Type B pancreatic cell (in vitro differentiated cells): Measurements from ENCODE around the gene FGA. TPM values are rescaled to one million over a fixed set of nuclear protein-coding genes. Genes with fewer than 3 reads are reported as not detected.

Experiments
- DNase-seq: peaks from one replicate; pipeline ENCODE4 v3.0.0; 2021; ENCODE audit warnings: mixed read lengths; ENCODE audit not compliant: unreplicated experiment; ENCODE audit errors: extremely low spot score
- H3K27ac Mint-ChIP-seq: 2 replicates; pipeline ENCODE4 v1.8.0; 2021; ENCODE audit warnings: mild to moderate bottlenecking, mixed read lengths
- H3K27me3 Mint-ChIP-seq: 2 replicates; pipeline ENCODE4 v1.8.0; 2021; ENCODE audit warnings: mixed read lengths
- H3K36me3 Mint-ChIP-seq: 2 replicates; pipeline ENCODE4 v1.8.0; 2021; ENCODE audit warnings: mixed read lengths
- H3K4me1 Mint-ChIP-seq: one replicate; pipeline ENCODE4 v1.8.0; 2021; ENCODE audit warnings: mixed read lengths; ENCODE audit not compliant: unreplicated experiment
- H3K4me3 Mint-ChIP-seq: 2 replicates; pipeline ENCODE4 v1.8.0; 2021; ENCODE audit warnings: mild to moderate bottlenecking, mixed read lengths
- H3K9me3 Mint-ChIP-seq: 2 replicates; pipeline ENCODE4 v1.8.0; 2021; ENCODE audit warnings: mixed read lengths
- total RNA-seq: library from RNA; stranded (reverse); gene quantifications from 2 replicates; pipeline ENCODE4 v1.2.1, GENCODE V29; 2021; ENCODE audit warnings: low replicate concordance
- TF ChIP-seq, protein P1 (sequence below): fragments of 200-600 bp; sonication (generic); conservative IDR thresholded peaks from 2 replicates; pipeline ENCODE4 v1.5.0; 2021; ENCODE audit warnings: antibody characterized with exemption, mild to moderate bottlenecking

Gene FGA
- total RNA-seq, 1 donor from 2014 or later = 13.4 TPM

DNA sequence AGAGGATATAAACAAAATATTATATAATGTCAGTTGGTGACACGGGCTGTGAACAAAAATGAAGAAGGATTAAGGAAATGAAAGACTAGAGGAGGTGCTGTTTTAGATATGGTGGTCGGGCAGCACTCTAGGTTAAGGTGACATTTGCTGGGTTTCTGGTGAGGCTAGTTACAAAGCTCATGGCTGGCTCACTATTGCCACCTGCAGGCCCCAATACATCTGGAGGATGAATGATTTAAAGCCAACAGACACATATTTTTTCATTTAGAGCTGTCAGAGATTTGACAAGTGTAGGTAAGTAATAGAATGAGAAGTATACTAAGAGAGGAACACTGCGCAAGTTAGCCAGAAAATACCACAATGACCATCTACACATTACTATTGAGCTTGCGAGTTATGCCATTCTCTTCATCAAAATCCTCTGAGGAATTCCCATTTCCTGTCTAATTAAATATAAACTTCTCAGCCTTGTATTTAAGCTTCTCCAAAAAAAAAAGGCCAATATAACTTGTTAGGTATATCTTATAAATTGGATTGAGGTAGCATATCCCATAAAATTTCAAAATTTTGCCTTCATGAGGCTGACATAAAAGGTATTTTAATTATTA, 28.3 kb upstream of the FGA start:
- no peak for DNase-seq
- H3K36me3 Mint-ChIP-seq = no peaks in the 10 kb centered on the region

DNA sequence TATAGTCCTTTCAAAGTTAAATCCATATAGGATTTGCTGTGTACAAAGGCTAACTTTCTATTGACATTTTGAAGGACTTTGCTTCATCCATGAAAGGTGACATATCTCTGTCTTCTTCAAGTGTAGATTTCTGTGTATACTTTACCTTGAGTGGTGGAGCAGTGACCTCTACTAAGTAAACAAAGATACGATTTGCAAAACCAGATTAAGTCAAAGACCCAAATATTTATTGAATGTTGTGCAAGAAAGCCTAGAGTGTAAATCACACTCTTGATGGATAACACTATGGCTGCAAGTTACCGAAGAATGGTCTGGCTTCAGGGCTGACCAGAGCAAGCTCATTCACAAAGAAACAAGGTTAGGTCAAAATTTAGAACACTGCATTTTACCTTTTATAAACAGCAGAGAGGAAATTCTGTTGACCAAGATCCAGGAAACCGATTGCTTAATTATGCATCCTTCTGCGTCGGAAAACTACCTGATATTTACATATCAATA, 27.3 kb upstream of the FGA start:
- H3K4me3 Mint-ChIP-seq = no peak overlapping the region
- H3K27me3 Mint-ChIP-seq = peaks cover 5% of the 10 kb centered on the region
- no peak overlapping the region for H3K27ac Mint-ChIP-seq
- TF ChIP-seq, protein P1, sequence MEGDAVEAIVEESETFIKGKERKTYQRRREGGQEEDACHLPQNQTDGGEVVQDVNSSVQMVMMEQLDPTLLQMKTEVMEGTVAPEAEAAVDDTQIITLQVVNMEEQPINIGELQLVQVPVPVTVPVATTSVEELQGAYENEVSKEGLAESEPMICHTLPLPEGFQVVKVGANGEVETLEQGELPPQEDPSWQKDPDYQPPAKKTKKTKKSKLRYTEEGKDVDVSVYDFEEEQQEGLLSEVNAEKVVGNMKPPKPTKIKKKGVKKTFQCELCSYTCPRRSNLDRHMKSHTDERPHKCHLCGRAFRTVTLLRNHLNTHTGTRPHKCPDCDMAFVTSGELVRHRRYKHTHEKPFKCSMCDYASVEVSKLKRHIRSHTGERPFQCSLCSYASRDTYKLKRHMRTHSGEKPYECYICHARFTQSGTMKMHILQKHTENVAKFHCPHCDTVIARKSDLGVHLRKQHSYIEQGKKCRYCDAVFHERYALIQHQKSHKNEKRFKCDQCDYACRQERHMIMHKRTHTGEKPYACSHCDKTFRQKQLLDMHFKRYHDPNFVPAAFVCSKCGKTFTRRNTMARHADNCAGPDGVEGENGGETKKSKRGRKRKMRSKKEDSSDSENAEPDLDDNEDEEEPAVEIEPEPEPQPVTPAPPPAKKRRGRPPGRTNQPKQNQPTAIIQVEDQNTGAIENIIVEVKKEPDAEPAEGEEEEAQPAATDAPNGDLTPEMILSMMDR = no peak
- no peaks in the 10 kb centered on the region for H3K9me3 Mint-ChIP-seq
- H3K36me3 Mint-ChIP-seq = no peaks in the 10 kb centered on the region
- no peak for DNase-seq
- peaks cover 6% of the 10 kb centered on the region for H3K4me1 Mint-ChIP-seq

More for the DNA sequence above, 28.3 kb upstream of the FGA start:
- H3K4me3 Mint-ChIP-seq = no peak overlapping the region
- H3K4me1 Mint-ChIP-seq = peaks cover 6% of the 10 kb centered on the region
- H3K9me3 Mint-ChIP-seq = no peaks in the 10 kb centered on the region
- TF ChIP-seq, protein P1 = peak; percentile 82
- no peak overlapping the region for H3K27ac Mint-ChIP-seq
- peaks cover 7% of the 10 kb centered on the region for H3K27me3 Mint-ChIP-seq

DNA sequence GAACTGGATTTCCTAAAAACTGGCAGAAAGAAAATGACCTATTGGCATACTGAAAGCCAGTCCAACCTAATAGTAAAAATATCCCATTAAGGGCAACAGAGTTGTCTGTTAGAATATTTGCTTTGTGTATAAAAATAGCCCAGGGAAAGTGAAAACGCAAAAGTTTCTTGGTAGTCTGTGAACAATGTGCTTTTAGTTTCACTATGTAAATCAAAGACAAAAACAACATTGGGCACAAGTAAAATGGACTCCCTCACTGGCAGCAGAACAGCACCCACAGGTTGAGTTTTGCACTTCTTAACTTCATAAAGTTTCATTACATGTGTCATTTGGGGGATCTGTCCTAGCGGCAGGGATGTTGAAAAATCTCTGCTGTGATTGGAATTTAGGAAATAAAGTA, 26.2 kb upstream of the FGA start:
- TF ChIP-seq, protein P1 = no peak
- H3K36me3 Mint-ChIP-seq = no peaks in the 10 kb centered on the region
- H3K9me3 Mint-ChIP-seq = no peaks in the 10 kb centered on the region
- peaks cover 6% of the 10 kb centered on the region for H3K4me1 Mint-ChIP-seq
- no peak for DNase-seq
- no peak overlapping the region for H3K4me3 Mint-ChIP-seq
- H3K27me3 Mint-ChIP-seq = peaks cover 2% of the 10 kb centered on the region
- H3K27ac Mint-ChIP-seq = no peak overlapping the region

DNA sequence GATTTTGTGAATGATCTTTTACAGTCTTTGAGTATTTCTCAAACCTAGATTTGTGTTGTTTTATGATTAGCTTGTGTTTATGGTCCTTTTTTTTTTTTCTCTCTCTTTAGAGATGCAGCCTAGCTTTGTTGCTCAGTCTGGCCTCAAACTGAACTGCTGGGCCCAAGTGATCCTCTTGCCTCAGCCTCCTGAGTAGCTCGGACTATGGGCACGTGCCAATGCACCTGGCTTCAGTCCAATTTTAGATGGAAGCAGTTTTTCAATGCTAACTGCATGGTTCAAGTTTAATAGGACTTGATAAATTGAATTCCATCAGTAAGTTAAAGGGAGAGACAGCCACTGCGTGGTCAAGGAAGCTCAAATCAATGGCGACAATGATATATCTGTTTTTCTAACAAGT, 25.7 kb upstream of the FGA start:
- Mint-ChIP-seq H3K27ac (no peak overlapping the region), H3K36me3 (no peaks in the 10 kb centered on the region), H3K4me3 (no peak overlapping the region), H3K27me3 (peaks cover 2% of the 10 kb centered on the region), H3K4me1 (peaks cover 6% of the 10 kb centered on the region), H3K9me3 (no peaks in the 10 kb centered on the region)
- TF ChIP-seq, protein P1 = no peak
- DNase-seq = no peak

DNA sequence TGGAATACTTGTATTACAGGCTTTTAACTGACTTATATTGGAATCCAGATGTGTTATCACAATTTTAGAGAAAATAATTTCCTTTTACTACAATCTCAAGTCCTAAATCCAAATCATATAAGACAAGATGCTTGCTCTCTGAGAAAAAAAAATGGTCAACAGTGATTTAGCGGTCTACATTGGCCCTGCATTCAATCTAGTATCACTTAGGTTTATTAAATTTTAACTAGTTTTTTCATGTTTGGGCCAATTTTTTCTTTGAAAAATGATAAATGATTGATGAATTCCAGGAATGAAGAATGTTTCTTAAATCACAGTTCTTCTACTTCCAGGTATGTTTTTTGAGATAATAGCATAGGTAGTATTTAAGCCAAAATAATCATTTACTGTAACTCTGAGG, 24.7 kb upstream of the FGA start:
- no peaks in the 10 kb centered on the region for H3K36me3 Mint-ChIP-seq
- H3K4me3 Mint-ChIP-seq = no peak overlapping the region
- DNase-seq = no peak
- peaks cover 6% of the 10 kb centered on the region for H3K4me1 Mint-ChIP-seq
- no peak overlapping the region for H3K27ac Mint-ChIP-seq
- TF ChIP-seq, protein P1 = no peak
- peaks cover 2% of the 10 kb centered on the region for H3K27me3 Mint-ChIP-seq
- H3K9me3 Mint-ChIP-seq = no peaks in the 10 kb centered on the region
